ENCODE data around the gene GUCA1A. TPM values are rescaled to one million over a fixed set of nuclear protein-coding genes. Genes with fewer than 3 reads are reported as not detected.

GUCA1A gene
- total and polyA plus RNA-seq, 8 donors, result 0.12 TPM; not detected in 7

- H3K9me3 ChIP-seq, result no peaks in the 10 kb centered on the region
- TF ChIP-seq CTCF (IDR thresholded peaks at IDR 0.05), result no peak
- no peak for FAIRE-seq
- peak in 2 of 4 donors; percentile 41 to 43 for ATAC-seq
- no peaks in the 10 kb centered on the region for H3K4me1 ChIP-seq
- WGBS, 2 donors, result 76 to 77% methylated on average over 25 of the region's 25 CpGs
- H3K36me3 ChIP-seq, result peaks cover 0 to 29% (median 5%) of the 10 kb centered on the region in 3 donors
- intact Hi-C loops (cut with DNase I), result no loop called here
- DNase-seq, result no peak
- H3K27me3 ChIP-seq, result no peaks in the 10 kb centered on the region
- no peak overlapping the region for H3K27ac ChIP-seq
- H3K4me3 ChIP-seq, result no peak overlapping the region
Measured at GRCh38 chr6:42128460-42129359, 44.5 kb upstream of the GUCA1A start.

- Histone ChIP-seq H3K4me1 (no peaks in the 10 kb centered on the region), H3K27me3 (no peaks in the 10 kb centered on the region), H3K9me3 (no peaks in the 10 kb centered on the region), H3K27ac (no peak overlapping the region), H3K4me3 (no peak overlapping the region), H3K36me3 (peaks cover 0 to 29% (median 5%) of the 10 kb centered on the region in 3 donors)
- no peak for TF ChIP-seq CTCF (IDR thresholded peaks at IDR 0.05)
- no peak for FAIRE-seq
- intact Hi-C loops (cut with DNase I), result no loop called here
- ATAC-seq, result no peak
- DNase-seq, result no peak
- 84 to 85% methylated on average over 2 of the region's 2 CpGs for WGBS, 2 donors
Measured at GRCh38 chr6:42129360-42129676, 43.8 kb upstream of the GUCA1A start.

GRCh38 chr6:42131531-42131930 lies 41.6 kb upstream of the GUCA1A start:
- no peaks in the 10 kb centered on the region for H3K27me3 ChIP-seq
- DNase-seq, result no peak
- FAIRE-seq, result no peak
- WGBS, 2 donors, result 86 to 87% methylated on average over 11 of the region's 11 CpGs
- TF ChIP-seq CTCF (IDR thresholded peaks at IDR 0.05), result no peak
- peaks cover 0 to 3% (median 0%) of the 10 kb centered on the region in 3 donors for H3K4me1 ChIP-seq
- intact Hi-C loops (cut with DNase I), result no loop called here
- H3K27ac ChIP-seq, result no peak overlapping the region
- H3K36me3 ChIP-seq, result peaks cover 0 to 12% (median 5%) of the 10 kb centered on the region in 3 donors
- ATAC-seq, result no peak
- no peaks in the 10 kb centered on the region for H3K9me3 ChIP-seq
- no peak overlapping the region for H3K4me3 ChIP-seq

- H3K27ac ChIP-seq, result no peak overlapping the region
- TF ChIP-seq CTCF (IDR thresholded peaks at IDR 0.05), result no peak
- no peaks in the 10 kb centered on the region for H3K9me3 ChIP-seq
- intact Hi-C loops (cut with DNase I), result no loop called here
- 73% methylated on average over 4 of the region's 4 CpGs for WGBS, 2 donors
- DNase-seq, result no peak
- no peaks in the 10 kb centered on the region for H3K27me3 ChIP-seq
- FAIRE-seq, result no peak
- peaks cover 0 to 19% (median 14%) of the 10 kb centered on the region in 3 donors for H3K4me1 ChIP-seq
- H3K36me3 ChIP-seq, result no peaks in the 10 kb centered on the region
- ATAC-seq, result no peak
- no peak overlapping the region for H3K4me3 ChIP-seq
Measured at GRCh38 chr6:42133926-42134325, 39.2 kb upstream of the GUCA1A start.

GRCh38 chr6:42135161-42135560 lies 38.0 kb upstream of the GUCA1A start:
- FAIRE-seq, result no peak
- no peak for DNase-seq
- TF ChIP-seq CTCF (IDR thresholded peaks at IDR 0.05), result no peak
- Histone ChIP-seq H3K27me3 (no peaks in the 10 kb centered on the region), H3K27ac (no peak overlapping the region), H3K36me3 (no peaks in the 10 kb centered on the region), H3K4me3 (no peak overlapping the region), H3K9me3 (no peaks in the 10 kb centered on the region), H3K4me1 (peaks cover 6 to 27% (median 22%) of the 10 kb centered on the region in 3 donors)
- intact Hi-C loops (cut with DNase I), result no loop called here
- ATAC-seq, result no peak
- WGBS, 2 donors, result 89 to 94% methylated on average over 12 of the region's 12 CpGs
